ENCODE results near the gene SERPINA12.

The SERPINA12 gene, protein sequence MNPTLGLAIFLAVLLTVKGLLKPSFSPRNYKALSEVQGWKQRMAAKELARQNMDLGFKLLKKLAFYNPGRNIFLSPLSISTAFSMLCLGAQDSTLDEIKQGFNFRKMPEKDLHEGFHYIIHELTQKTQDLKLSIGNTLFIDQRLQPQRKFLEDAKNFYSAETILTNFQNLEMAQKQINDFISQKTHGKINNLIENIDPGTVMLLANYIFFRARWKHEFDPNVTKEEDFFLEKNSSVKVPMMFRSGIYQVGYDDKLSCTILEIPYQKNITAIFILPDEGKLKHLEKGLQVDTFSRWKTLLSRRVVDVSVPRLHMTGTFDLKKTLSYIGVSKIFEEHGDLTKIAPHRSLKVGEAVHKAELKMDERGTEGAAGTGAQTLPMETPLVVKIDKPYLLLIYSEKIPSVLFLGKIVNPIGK

GRCh38 chr14:94509356-94509755 lies at the start of gene SERPINA12:
TSS of gene SERPINA12 (minus strand) at chr14:94509469. CDS start at chr14:94498397, 11,072 bp downstream.
- DNase-seq, result no peak

GRCh38 chr14:94558842-94559241 lies 49.6 kb upstream of the SERPINA12 start:
- DNase-seq, result no peak

DNA sequence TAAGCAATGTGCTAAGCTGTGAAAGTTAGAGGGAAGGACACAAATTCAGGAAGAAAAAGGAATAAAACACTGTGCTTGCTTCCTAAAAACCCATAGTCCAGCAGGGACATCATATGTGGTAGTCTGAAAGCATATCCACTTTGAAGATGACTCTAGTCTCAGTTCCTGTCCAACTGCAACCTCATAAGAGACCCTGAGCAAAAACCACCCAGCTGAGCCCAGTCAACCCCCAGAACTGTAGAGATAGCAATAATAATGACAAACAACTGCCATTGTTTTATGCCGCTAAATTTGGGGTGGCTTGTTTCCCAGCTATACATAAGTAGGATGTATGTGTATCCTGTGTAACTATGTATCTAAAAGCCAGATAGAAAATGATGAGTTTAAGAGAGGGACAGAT lies 48.1 kb upstream of the SERPINA12 start:
- no peak for DNase-seq

GRCh38 chr14:94555991-94556390 lies 46.7 kb upstream of the SERPINA12 start:
- DNase-seq, result no peak

- DNase-seq, result no peak
These were observed 40.8 kb upstream of the SERPINA12 start for GRCh38 chr14:94550041-94550440.

DNA sequence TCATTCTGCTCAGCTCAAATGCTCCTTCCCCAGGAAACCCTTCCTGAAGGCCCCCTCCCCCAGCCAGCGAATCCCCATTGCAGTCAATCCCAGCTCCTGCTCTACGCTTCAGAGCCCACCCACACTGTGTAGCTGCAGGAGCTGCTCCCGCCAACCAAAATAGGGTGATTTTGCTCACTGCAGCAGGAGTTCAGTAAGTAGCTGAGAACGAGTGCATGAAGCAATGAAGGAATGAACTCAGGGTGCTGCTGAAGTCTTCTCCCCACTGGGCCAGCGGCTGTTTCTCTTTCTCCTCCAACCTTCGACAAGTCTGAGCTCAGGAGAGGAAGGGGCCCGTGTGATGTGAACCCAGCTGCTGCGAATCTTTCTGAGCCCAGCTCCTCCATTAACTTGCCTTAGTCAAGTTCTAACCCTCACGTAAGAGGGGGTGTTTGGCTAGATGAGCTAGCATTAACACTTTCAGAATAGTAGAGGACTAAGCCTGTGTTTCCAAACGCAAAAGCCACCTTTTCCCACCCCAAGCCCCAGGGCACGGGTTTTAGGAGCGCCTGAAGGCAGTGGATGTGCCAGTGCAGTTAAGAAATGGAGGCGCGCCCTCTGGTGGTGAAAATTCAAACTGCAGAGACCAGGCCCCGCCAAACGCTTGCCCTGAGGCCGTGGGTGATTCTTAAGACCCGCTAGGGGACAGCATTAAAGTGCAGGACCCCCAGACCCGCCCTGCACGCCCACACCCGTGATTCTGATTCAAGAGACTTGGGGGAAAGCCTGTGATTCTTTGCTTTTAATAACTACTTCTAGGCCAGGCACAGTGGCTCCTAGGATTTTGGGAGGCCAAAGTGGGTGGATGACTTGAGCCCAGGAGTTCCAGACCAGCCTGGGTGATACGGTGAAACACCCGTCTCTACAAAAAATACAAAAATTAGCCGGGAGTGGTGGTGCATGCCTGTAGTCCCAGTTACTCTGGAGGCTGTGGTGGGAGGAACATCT lies 40.0 kb upstream of the SERPINA12 start:
- peak; percentile 10 for DNase-seq

GRCh38 chr14:94548131-94548998 lies 39.1 kb upstream of the SERPINA12 start:
- no peak for DNase-seq

- DNase-seq, result no peak
These were observed 38.5 kb upstream of the SERPINA12 start for GRCh38 chr14:94547726-94548125.

- DNase-seq, result no peak
These were observed 37.9 kb upstream of the SERPINA12 start for GRCh38 chr14:94547151-94547680.

DNA sequence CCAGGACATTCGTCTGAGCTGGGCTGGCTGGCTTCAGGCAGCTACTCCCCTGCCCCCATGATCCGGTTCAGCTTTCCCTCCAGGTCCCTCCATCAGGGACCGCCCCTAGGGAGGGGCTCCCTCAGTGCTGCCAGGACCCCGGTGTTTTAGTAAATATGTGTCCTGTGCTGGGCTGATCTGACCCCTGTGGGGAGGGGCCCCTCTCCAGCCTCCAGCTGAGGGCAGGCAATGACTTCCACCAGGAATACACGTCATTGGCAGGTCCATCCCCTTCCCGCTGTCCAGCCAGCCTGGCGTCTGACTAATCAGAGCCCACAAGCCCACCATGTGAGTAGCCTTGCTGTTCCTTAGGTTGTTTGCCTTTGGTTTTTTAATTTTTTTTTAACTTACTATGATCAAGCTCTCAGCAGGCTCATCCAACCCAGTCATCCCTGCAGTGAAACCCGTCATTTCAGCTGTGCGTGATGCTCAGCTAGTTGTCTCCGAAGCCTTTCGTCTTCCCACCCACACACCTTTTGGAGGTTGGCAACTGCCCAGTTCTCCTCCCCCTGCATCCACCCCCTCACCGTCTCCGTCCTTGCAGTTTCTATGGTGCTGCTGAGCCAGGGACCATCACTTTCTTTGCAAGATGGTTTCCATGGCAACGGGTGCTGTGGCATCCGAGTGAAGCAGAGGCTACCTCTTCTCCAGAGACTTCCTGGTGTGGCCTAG lies 36.0 kb upstream of the SERPINA12 start:
- DNase-seq, result no peak

GRCh38 chr14:94544726-94545125 lies 35.5 kb upstream of the SERPINA12 start:
- DNase-seq, result no peak

- no peak for DNase-seq
These were observed 34.3 kb upstream of the SERPINA12 start for GRCh38 chr14:94543449-94544124.

DNA sequence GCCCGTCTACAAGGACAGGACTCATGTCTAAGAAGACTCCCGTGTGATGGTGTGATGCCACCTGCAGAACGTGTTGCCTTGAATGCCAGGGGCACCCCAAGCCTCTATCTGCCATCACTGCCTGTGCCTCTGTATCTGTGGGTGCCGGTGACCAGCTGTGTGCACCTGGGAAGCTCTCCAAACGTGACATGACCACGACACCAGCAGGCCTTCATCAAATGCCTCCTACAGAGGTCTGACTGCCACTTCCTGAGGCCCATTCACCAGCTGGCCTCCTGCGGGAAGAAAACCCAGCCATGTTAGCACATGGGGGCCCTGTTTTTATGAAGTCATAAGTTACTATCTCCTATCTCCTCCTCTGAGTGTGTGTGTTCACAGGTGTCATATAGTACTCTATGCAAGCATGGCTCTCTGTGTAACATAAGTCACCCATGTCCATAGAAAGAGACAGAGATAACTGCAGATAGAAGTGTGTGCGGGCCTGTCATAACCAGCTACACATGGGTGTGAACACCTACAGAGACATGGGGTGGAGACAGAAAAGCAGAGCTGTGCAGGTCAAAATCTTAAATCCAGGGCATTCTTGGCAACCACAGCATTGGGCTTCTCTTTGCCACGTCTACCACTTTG lies 33.7 kb upstream of the SERPINA12 start:
- DNase-seq, result no peak

DNA sequence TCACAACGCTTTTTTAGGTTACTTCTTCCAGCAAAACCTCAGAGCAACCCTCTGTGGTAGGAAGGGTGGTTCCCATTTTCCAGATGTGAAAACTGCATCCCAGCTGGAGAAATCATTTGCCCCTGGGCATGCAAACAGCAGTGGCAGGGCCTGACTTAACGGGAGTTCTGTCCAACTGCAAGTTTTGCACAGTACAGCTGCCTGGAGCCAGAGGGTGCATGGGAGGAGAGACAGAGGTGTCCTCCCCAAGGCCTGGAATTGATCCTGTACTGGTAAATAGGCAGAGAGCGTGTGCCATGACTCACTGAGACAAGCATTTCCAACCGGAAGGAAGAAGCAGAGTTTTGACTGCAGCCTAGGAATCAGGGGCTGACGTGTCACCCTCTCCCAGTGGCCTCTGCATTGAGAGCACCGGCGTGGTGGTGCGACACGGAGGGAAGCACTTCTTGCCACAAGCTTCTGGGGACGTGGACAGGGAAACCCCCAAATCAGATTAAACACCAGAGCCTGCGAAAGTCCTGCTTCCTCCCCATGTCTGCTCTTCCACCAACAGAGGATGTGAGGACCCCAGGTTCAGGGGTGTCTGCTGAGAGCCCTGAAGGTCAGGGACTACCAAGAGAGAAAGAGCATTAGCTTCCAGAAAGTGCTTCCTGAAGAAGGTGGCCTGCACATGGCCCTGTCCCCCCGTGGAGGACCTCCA lies 33.0 kb upstream of the SERPINA12 start:
- no peak for DNase-seq

- no peak for DNase-seq
These were observed 32.1 kb upstream of the SERPINA12 start for GRCh38 chr14:94541234-94541975.

GRCh38 chr14:94540031-94540794 lies 30.9 kb upstream of the SERPINA12 start:
- no peak for DNase-seq

DNA sequence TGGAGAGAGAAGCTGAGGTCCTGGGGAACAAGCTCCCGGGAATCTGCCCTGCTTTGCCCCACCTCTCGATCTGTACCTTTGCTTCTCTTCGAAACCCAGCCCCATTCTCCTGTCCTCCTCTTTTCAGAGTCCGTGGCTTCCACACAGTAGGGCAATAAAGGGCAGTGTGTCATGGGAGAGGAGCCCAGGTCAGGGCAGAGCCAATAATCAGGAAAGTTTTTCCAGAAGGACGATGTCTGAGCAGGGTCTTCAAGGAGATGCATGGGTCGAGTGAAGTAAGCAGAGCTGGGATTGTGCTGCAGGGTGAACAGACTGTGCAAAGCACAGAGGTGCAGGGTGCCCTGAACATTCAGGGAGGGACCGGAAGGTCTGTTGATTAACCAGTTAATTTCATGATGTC lies 29.9 kb upstream of the SERPINA12 start:
- DNase-seq, result no peak

GRCh38 chr14:94538070-94538740 lies 28.9 kb upstream of the SERPINA12 start:
- DNase-seq, result no peak
